Measurements from ENCODE around the gene SHBG. TPM values are rescaled to one million over a fixed set of nuclear protein-coding genes. Genes with fewer than 3 reads are reported as not detected.

SHBG gene
- total and polyA plus RNA-seq, 2 of the 4 experiments (the other 2 are of a cell fraction) = 0.36 to 0.38 TPM

- Histone ChIP-seq H4K8ac (ENCODE audit: low read depth in 2 of 2, low read length in 2 of 2) (peak overlapping the region; percentile 20 to 87; a peak in 3 of 4 replicates), H4K91ac (ENCODE audit: insufficient read depth, low read depth, low read length) (peak overlapping the region; percentile 71), H3K18ac (ENCODE audit: low read depth, low read length) (no peak overlapping the region), H3K4ac (ENCODE audit: low read depth, low read length) (peak overlapping the region; percentile 90), H2BK5ac (ENCODE audit: low read depth, low read length, poor library complexity, severe bottlenecking) (peak overlapping the region; percentile 90), H3K79me1 (ENCODE audit: low read depth in 1 of 2, low read length in 2 of 2) (peaks cover 21 to 77% of the 10 kb centered on the region in 2 experiments), H3K9ac (ENCODE audit: low read depth, low read length) (peak overlapping the region; percentile 13; the same call in 1 of the 2 replicates), H3K27me3 (ENCODE audit: control insufficient read depth, insufficient read depth, low read length) (no peaks in the 10 kb centered on the region), H3K56ac (ENCODE audit: extremely low read depth, insufficient read depth, low read length) (peak overlapping the region; percentile 60), H3K4me2 (ENCODE audit: low read depth, low read length) (peak overlapping the region; percentile 36), H4K20me1 (ENCODE audit: insufficient read depth, low read length) (peaks cover 15% of the 10 kb centered on the region), H3K27ac (ENCODE audit: insufficient read depth, low read length) (peak overlapping the region; percentile 82), H2BK20ac (ENCODE audit: low read depth, low read length) (peak overlapping the region; percentile 9; the same call in 1 of the 2 replicates), H2BK15ac (ENCODE audit: low read depth, low read length) (peak overlapping the region; percentile 64; the same call in 2 of the 3 replicates), H3K14ac (replicated peaks; ENCODE audit: low read depth, low read length) (peak overlapping the region; percentile 78), H3K9me3 (ENCODE audit: control insufficient read depth, insufficient read depth, low read length) (no peaks in the 10 kb centered on the region), H2BK120ac (ENCODE audit: low read depth, low read length) (peak overlapping the region; percentile 35; the same call in 1 of the 2 replicates), H3K4me3 (ENCODE audit: insufficient read depth, low read depth, low read length) (no peak overlapping the region), H3K4me1 (ENCODE audit: control insufficient read depth, insufficient read depth, low read length) (peaks cover 42% of the 10 kb centered on the region), H2AK9ac (replicated peaks; ENCODE audit: low read depth, low read length, poor library complexity) (peak overlapping the region; percentile 96), H3K9me1 (ENCODE audit: insufficient read depth, low read length) (peaks cover 18% of the 10 kb centered on the region), H2AK5ac (ENCODE audit: low read depth, low read length) (peak overlapping the region; percentile 76), H2AFZ (replicated peaks; ENCODE audit: low read length, poor library complexity) (peak overlapping the region; percentile 73), H3K23ac (ENCODE audit: low read depth, low read length) (peak overlapping the region; percentile 88), H3K36me3 (ENCODE audit: control insufficient read depth, insufficient read depth, low read length) (peaks cover 29% of the 10 kb centered on the region), H4K5ac (ENCODE audit: low read depth, low read length) (peak overlapping the region; percentile 35; the same call in 1 of the 2 replicates)
- intact Hi-C loops (cut with micrococcal nuclease) = loop anchor here (1.0 to 2.0 kb wide), 2 partner anchors 101 to 307 kb away; partner anchors contain the start of genes SLC2A4 and WRAP53
- ChIA-PET CTCF (interaction anchor here (0.9 kb wide), 1 partner anchor 27 kb away, joined by 4 read pairs; no protein-coding TSS in a partner anchor), POLR2A (ENCODE audit: unreplicated experiment) (interaction anchor here (1.4 kb wide), 1 partner anchor 11 kb away, joined by 4 read pairs; no protein-coding TSS in a partner anchor)
- BruUV-seq (replicated peaks) = no TSS peak
- dilution Hi-C loops (cut with HindIII; ENCODE audit: low sequenced_read_pairs, unreplicated experiment) = no loop called here
- DNase-seq = peak; percentile 98
- in situ Hi-C loops (cut with MboI; ENCODE audit: low sequenced_read_pairs) = no loop called here
- WGBS, 2 experiments (ENCODE audit: extremely low coverage in 2 of 2, insufficient read length in 1 of 2) = 7% methylated on average over 4 of the region's 12 CpGs; no CpG with 5 or more reads in 1 of the 2 experiments
- ATAC-seq (ENCODE audit: low read depth) = peak; percentile 52
- TF ChIP-seq NFE2L2 (IDR thresholded peaks at IDR 0.05; ENCODE audit: low read depth, low read length) (no peak), CEBPB (IDR thresholded peaks at IDR 0.05; ENCODE audit: low read depth, low read length) (no peak), RAD21 (IDR thresholded peaks at IDR 0.05; ENCODE audit: low read length) (peak; percentile 35), FOS (IDR thresholded peaks at IDR 0.05; ENCODE audit: low read depth, low read length) (peak; percentile 54; the same call in 1 of the 2 replicates), BHLHE40 (IDR thresholded peaks at IDR 0.05; ENCODE audit: low read depth, low read length) (no peak), MAFK (IDR thresholded peaks at IDR 0.05; ENCODE audit: low read depth, low read length) (no peak), SMC3 (IDR thresholded peaks at IDR 0.05; ENCODE audit: low read depth, low read length) (no peak), CHD1 (IDR thresholded peaks at IDR 0.05; ENCODE audit: low read depth, low read length) (no peak), RFX5 (IDR thresholded peaks at IDR 0.05; ENCODE audit: low read depth, low read length) (no peak), RCOR1 (IDR thresholded peaks at IDR 0.05; ENCODE audit: insufficient replicate concordance, low read length) (peak; percentile 63), CTCF (conservative IDR thresholded peaks at IDR 0.05; ENCODE audit: low read depth, low read length) (peak; percentile 27; the same call in 1 of the 2 replicates), MXI1 (IDR thresholded peaks at IDR 0.05; ENCODE audit: borderline replicate concordance, low read depth, low read length) (no peak), POLR2A (IDR thresholded peaks at IDR 0.05; ENCODE audit: low read depth, low read length) (0 out of 2 replicates have a peak, but pooled peaks have one; percentile 46)
- TF ChIP-seq, protein P1, sequence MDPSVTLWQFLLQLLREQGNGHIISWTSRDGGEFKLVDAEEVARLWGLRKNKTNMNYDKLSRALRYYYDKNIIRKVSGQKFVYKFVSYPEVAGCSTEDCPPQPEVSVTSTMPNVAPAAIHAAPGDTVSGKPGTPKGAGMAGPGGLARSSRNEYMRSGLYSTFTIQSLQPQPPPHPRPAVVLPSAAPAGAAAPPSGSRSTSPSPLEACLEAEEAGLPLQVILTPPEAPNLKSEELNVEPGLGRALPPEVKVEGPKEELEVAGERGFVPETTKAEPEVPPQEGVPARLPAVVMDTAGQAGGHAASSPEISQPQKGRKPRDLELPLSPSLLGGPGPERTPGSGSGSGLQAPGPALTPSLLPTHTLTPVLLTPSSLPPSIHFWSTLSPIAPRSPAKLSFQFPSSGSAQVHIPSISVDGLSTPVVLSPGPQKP (IDR thresholded peaks at IDR 0.05; ENCODE audit: borderline replicate concordance, low read depth, low read length) = no peak
These were observed 42.3 kb upstream of the SHBG start for GRCh38 chr17:7587420-7588151.
